KMS-11 (cell line): ENCODE results near the gene PATJ.
A peak's percentile ranks its signal among the peaks of the same experiment; 100 is the strongest.

Source experiments
- H2AFZ ChIP-seq: fragments of 200-600 bp; sonication (generic); 2 replicates; pipeline ENCODE4 v1.6.1; 2016; ENCODE audit warnings: antibody characterized with exemption, mixed run types, low read depth
- H3K27ac ChIP-seq: fragments of 200-600 bp; sonication (generic); 2 replicates; pipeline ENCODE4 v1.6.1; 2016; ENCODE audit warnings: mild to moderate bottlenecking, mixed run types
- H3K27me3 ChIP-seq: fragments of 200-600 bp; sonication (generic); 2 replicates; pipeline ENCODE4 v1.6.1; 2017; ENCODE audit warnings: mild to moderate bottlenecking, low read depth, mixed run types, moderate library complexity; ENCODE audit not compliant: insufficient read depth
- H3K36me3 ChIP-seq: fragments of 200-600 bp; sonication (generic); 2 replicates; pipeline ENCODE4 v1.6.1; 2017; ENCODE audit warnings: mild to moderate bottlenecking, mixed run types; ENCODE audit not compliant: insufficient read depth
- H3K4me1 ChIP-seq: fragments of 200-600 bp; sonication (generic); 2 replicates; pipeline ENCODE4 v1.6.1; 2016; ENCODE audit warnings: mild to moderate bottlenecking, low read depth, mixed run types; ENCODE audit not compliant: poor library complexity, severe bottlenecking
- H3K4me2 ChIP-seq: fragments of 200-600 bp; sonication (generic); 2 replicates; pipeline ENCODE4 v1.7.0; 2016; ENCODE audit warnings: mild to moderate bottlenecking, mixed run types
- H3K4me3 ChIP-seq: fragments of 200-600 bp; sonication (generic); IDR thresholded peaks from 2 replicates; pipeline ENCODE4 v1.6.1; 2017; ENCODE audit warnings: low read depth, low read length, mixed read lengths; ENCODE audit not compliant: insufficient read depth
- H3K79me2 ChIP-seq: fragments of 200-600 bp; sonication (generic); 2 replicates; pipeline ENCODE4 v1.6.1; 2016; ENCODE audit warnings: low read depth, mixed run types; ENCODE audit not compliant: insufficient read depth
- H3K9ac ChIP-seq: fragments of 200-600 bp; sonication (generic); 2 replicates; pipeline ENCODE4 v1.6.1; 2016; ENCODE audit warnings: mild to moderate bottlenecking, mixed run types
- H4K20me1 ChIP-seq: fragments of 200-600 bp; sonication (generic); 2 replicates; pipeline ENCODE4 v1.6.1; 2016; ENCODE audit warnings: mild to moderate bottlenecking, mixed run types; ENCODE audit not compliant: insufficient read depth
- TF ChIP-seq, protein P1 (sequence below): fragments of 200-600 bp; sonication (generic); conservative IDR thresholded peaks from 2 replicates; pipeline ENCODE4 v1.6.1; 2017; ENCODE audit warnings: low read depth, mild to moderate bottlenecking, antibody characterized with exemption, low read length, moderate library complexity, mixed read lengths

PATJ gene

DNA sequence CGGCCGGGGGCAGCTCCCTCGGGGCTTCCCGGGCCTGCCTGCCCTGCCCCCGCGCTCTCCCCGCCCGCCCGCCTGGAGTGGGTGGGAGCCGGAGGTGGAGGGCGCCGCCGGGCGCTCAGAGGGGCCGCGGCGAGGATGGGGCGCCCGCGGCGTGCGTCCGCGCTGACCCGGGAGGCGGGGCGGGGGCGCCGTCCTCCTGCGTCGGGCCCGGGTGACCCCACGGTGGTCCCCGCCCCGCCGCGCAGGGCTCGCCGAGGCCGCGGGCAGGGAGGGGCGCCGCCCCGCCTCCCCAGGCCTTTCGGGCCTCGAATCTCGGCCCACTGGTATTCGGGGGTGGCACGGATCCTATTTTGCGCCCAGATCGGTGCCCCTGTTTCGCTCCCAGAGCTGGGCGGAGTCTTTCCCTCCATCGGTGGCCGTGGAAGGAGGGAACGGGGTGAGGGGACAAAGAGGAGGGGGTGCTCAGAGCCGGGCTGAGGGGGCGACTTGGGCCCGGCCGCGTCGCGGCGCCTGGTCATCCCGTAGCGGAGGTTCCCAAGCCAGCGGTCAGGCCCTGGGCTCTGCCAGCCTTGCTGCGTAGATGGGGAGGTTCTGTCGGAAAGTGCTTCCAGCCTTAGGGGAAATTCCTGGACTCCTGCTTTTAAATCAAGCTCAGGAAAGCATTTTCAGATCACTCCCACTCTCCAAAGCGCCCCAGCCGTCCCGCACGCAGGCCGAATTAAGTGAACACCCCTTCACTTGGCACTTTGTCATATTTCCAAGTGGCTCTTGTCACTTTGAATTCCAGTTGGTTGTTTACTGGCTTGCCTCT, 545 bp downstream of the PATJ start:
- Histone ChIP-seq H3K27me3 (no peaks in the 10 kb centered on the region), H3K9ac (no peak overlapping the region), H3K79me2 (no peaks in the 10 kb centered on the region), H3K4me3 (no peak overlapping the region), H3K4me1 (peaks cover 8% of the 10 kb centered on the region), H3K36me3 (no peaks in the 10 kb centered on the region), H3K27ac (no peak overlapping the region), H3K4me2 (no peak overlapping the region), H4K20me1 (no peaks in the 10 kb centered on the region), H2AFZ (no peak overlapping the region; the same call in 1 of the 2 replicates)
- TF ChIP-seq, protein P1, sequence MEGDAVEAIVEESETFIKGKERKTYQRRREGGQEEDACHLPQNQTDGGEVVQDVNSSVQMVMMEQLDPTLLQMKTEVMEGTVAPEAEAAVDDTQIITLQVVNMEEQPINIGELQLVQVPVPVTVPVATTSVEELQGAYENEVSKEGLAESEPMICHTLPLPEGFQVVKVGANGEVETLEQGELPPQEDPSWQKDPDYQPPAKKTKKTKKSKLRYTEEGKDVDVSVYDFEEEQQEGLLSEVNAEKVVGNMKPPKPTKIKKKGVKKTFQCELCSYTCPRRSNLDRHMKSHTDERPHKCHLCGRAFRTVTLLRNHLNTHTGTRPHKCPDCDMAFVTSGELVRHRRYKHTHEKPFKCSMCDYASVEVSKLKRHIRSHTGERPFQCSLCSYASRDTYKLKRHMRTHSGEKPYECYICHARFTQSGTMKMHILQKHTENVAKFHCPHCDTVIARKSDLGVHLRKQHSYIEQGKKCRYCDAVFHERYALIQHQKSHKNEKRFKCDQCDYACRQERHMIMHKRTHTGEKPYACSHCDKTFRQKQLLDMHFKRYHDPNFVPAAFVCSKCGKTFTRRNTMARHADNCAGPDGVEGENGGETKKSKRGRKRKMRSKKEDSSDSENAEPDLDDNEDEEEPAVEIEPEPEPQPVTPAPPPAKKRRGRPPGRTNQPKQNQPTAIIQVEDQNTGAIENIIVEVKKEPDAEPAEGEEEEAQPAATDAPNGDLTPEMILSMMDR: no peak

DNA sequence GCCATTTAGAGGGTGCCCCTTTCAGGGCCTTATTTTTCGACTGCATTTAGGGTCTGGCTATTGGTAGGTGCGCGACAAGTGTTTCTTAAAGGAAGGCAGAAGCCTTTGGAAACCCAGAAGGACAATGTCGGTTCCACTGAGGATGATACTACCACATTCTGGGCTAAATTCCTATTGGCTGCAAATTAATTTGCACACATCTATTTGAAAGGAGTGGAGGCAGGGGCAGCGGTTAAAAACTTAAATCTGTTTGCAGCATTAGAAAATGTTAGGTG, 1.1 kb downstream of the PATJ start:
- Histone ChIP-seq H3K36me3 (no peaks in the 10 kb centered on the region), H3K4me2 (no peak overlapping the region), H3K27ac (no peak overlapping the region), H3K4me1 (peaks cover 8% of the 10 kb centered on the region), H4K20me1 (no peaks in the 10 kb centered on the region), H3K4me3 (no peak overlapping the region), H3K27me3 (no peaks in the 10 kb centered on the region), H3K79me2 (no peaks in the 10 kb centered on the region), H2AFZ (no peak overlapping the region), H3K9ac (no peak overlapping the region)
- TF ChIP-seq, protein P1: no peak

DNA sequence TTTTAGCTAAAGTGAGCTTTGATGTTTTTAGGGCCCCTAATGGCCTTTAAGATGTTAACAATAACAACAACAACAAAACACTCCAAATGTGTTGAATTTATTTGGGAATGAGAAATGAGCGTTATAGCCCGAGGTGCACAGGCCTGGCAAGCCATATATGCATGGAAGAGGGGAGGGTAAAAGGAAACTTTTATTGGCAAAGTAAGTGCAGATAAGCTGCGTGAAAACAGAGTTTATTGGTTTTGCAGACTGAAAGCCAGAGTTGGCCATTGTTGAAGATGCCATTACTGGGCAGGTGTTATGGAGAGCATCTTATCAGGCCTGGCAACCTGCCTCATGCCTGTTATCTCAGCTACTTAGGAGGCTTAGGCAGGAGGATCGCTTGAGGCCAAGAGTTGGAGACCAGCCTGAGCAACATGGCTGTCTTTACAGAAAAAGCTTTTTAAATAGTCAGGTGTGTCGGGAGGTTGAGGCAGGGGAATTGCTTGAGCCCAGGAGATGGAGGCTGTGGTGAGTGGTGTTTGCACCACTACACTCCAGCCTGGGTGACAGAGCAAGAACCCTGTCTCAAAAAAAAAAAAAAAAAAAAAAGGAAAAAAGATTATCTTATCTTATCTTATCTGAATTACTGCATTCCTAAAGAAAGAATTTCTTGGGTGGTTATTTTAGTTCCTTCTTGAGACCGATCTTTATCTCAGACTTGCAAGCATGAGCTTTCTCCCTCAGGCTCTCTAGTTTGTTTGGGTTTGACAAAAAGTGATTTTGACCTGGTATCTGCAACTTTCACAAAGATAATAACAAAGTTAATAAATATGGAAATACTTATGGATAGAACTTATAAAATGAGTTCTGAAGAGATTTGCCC, 1.7 kb downstream of the PATJ start:
- Histone ChIP-seq H3K4me2 (no peak overlapping the region), H3K79me2 (no peaks in the 10 kb centered on the region)

DNA sequence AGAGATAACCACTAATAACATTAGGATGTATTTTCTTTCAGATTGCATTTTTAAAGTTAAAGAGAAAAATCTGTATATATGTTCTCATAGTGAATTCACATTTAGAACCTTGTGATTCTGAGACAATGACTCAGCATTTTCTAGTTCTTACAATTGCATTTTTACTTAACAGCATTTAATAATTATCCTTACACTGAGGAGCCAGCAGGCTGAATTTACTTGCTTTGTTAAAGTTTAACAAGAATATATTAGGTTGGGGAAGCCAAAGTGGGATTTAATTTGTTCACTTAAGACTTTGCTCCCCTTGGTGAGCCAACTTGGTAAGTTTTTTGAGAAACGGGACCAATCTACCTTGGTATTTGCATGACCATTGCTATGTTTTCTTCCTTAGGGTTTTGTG, 4.5 kb downstream of the PATJ start:
- no peak overlapping the region for H3K9ac ChIP-seq
- no peak overlapping the region; the same call in 1 of the 2 replicates for H3K27ac ChIP-seq
- TF ChIP-seq, protein P1: no peak
- H4K20me1 ChIP-seq: no peaks in the 10 kb centered on the region
- H3K79me2 ChIP-seq: no peaks in the 10 kb centered on the region
- no peaks in the 10 kb centered on the region for H3K27me3 ChIP-seq
- no peak overlapping the region for H3K4me3 ChIP-seq
- no peaks in the 10 kb centered on the region for H3K36me3 ChIP-seq
- H3K4me1 ChIP-seq: peaks cover 8% of the 10 kb centered on the region
- no peak overlapping the region for H3K4me2 ChIP-seq
- peak overlapping the region; percentile 23; the same call in 1 of the 2 replicates for H2AFZ ChIP-seq

More for the DNA sequence above, 1.7 kb downstream of the PATJ start:
- H3K27ac ChIP-seq: no peak overlapping the region
- no peaks in the 10 kb centered on the region for H3K36me3 ChIP-seq
- no peaks in the 10 kb centered on the region for H4K20me1 ChIP-seq
- H2AFZ ChIP-seq: no peak overlapping the region
- TF ChIP-seq, protein P1: no peak
- H3K4me1 ChIP-seq: peaks cover 8% of the 10 kb centered on the region
- no peak overlapping the region for H3K9ac ChIP-seq
- H3K4me3 ChIP-seq: no peak overlapping the region
- no peaks in the 10 kb centered on the region for H3K27me3 ChIP-seq
